GM23338 (cell line): Measurements from ENCODE around the gene HNRNPL. TPM values are rescaled to one million over a fixed set of nuclear protein-coding genes. Genes with fewer than 3 reads are reported as not detected.

Experiments used
- ATAC-seq: fragments of 200-7000 bp; cut with Tn5 transposase; 3 replicates; pipeline ENCODE4 v1.9.1; 2020
- DNase-seq: peaks from one replicate; pipeline ENCODE4 v3.0.0-alpha.2; 2015; ENCODE audit warnings: low spot score
- H2AFZ ChIP-seq: fragments of 200-600 bp; sonication (generic); 2 replicates; pipeline ENCODE4 v1.8.0; 2016; ENCODE audit warnings: antibody characterized with exemption, mild to moderate bottlenecking, moderate library complexity
- H3F3A ChIP-seq: fragments of 200-600 bp; sonication (generic); replicated peaks from 2 replicates; pipeline ENCODE4 v1.8.0; 2017; ENCODE audit warnings: antibody characterized with exemption, mixed run types, low read depth
- H3K27ac ChIP-seq: fragments of 200-600 bp; sonication (generic); 2 replicates; pipeline ENCODE4 v1.6.1; 2016; ENCODE audit warnings: low read depth
- H3K27me3 ChIP-seq: fragments of 200-600 bp; sonication (generic); 2 replicates; pipeline ENCODE4 v1.8.0; 2016; ENCODE audit warnings: mild to moderate bottlenecking, mixed run types, moderate library complexity; ENCODE audit not compliant: insufficient read depth
- H3K36me3 ChIP-seq: fragments of 200-600 bp; sonication (generic); 2 replicates; pipeline ENCODE4 v1.8.0; 2016; ENCODE audit warnings: mild to moderate bottlenecking; ENCODE audit not compliant: insufficient read depth
- H3K4me1 ChIP-seq: fragments of 200-600 bp; sonication (generic); 2 replicates; pipeline ENCODE4 v1.8.0; 2016; ENCODE audit warnings: mild to moderate bottlenecking, moderate library complexity; ENCODE audit not compliant: insufficient read depth
- H3K4me2 ChIP-seq: fragments of 200-600 bp; sonication (generic); 2 replicates; pipeline ENCODE4 v1.7.1; 2017; ENCODE audit warnings: mixed run types
- H3K4me3 ChIP-seq: fragments of 200-600 bp; sonication (generic); 2 replicates; pipeline ENCODE4 v1.6.1; 2016; ENCODE audit warnings: mixed run types
- H3K79me2 ChIP-seq: fragments of 200-600 bp; sonication (generic); replicated peaks from 2 replicates; pipeline ENCODE4 v1.8.0; 2017; ENCODE audit warnings: mild to moderate bottlenecking; ENCODE audit not compliant: insufficient read depth
- H3K9me2 ChIP-seq: fragments of 200-600 bp; sonication (generic); 2 replicates; pipeline ENCODE4 v1.8.0; 2017; ENCODE audit not compliant: insufficient read depth
- H4K20me1 ChIP-seq: fragments of 200-600 bp; sonication (generic); replicated peaks from 2 replicates; pipeline ENCODE4 v1.8.0; 2017; ENCODE audit warnings: mild to moderate bottlenecking; ENCODE audit not compliant: insufficient read depth
- H3K27ac Mint-ChIP-seq: 2 replicates; pipeline ENCODE4 v1.8.0; 2020; ENCODE audit warnings: inconsistent platforms, mild to moderate bottlenecking, moderate library complexity, mixed read lengths
- H3K27me3 Mint-ChIP-seq: 3 replicates; pipeline ENCODE4 v1.8.0; 2022; ENCODE audit warnings: low read depth, mild to moderate bottlenecking, moderate library complexity, mixed read lengths, inconsistent platforms; ENCODE audit not compliant: insufficient read depth, poor library complexity
- H3K36me3 Mint-ChIP-seq: 3 replicates; pipeline ENCODE4 v1.8.0; 2021; ENCODE audit warnings: low read depth, mild to moderate bottlenecking, inconsistent platforms, moderate library complexity, mixed read lengths
- H3K4me1 Mint-ChIP-seq: 3 replicates; pipeline ENCODE4 v1.8.0; 2020; ENCODE audit warnings: mild to moderate bottlenecking, inconsistent platforms, mixed read lengths
- H3K4me3 Mint-ChIP-seq: 3 replicates; pipeline ENCODE4 v1.8.0; 2021; ENCODE audit warnings: moderate library complexity, mild to moderate bottlenecking, inconsistent platforms, mixed read lengths
- H3K9me3 Mint-ChIP-seq: 3 replicates; pipeline ENCODE4 v1.8.0; 2020; ENCODE audit warnings: moderate library complexity, mild to moderate bottlenecking, inconsistent platforms, mixed read lengths
- CREB1 ChIP-seq: fragments of 250-450 bp; sonication (Bioruptor Pico); IDR thresholded peaks from 2 replicates; pipeline ENCODE4 v1.5.0; 2020; ENCODE audit warnings: low read depth, mild to moderate bottlenecking, moderate library complexity
- EZH2 ChIP-seq: fragments of 200-600 bp; sonication (generic); IDR thresholded peaks from one replicate; pipeline ENCODE4 v1.8.0; 2017; ENCODE audit warnings: antibody characterized with exemption, mild to moderate bottlenecking, low read depth; ENCODE audit not compliant: unreplicated experiment
- JUNB ChIP-seq: IDR thresholded peaks from one replicate; pipeline ENCODE4 v1.6.1; 2016; ENCODE audit warnings: antibody characterized with exemption; ENCODE audit not compliant: unreplicated experiment
- NANOG ChIP-seq: IDR thresholded peaks from 2 replicates; pipeline ENCODE4 v1.6.1; 2016; ENCODE audit warnings: antibody characterized with exemption, borderline replicate concordance
- POLR2AphosphoS5 ChIP-seq: IDR thresholded peaks from 2 replicates; pipeline ENCODE4 v1.6.1; 2016; ENCODE audit warnings: antibody characterized with exemption, low read depth
- ZNF114 ChIP-seq: fragments of 250-450 bp; sonication (Bioruptor Pico); IDR thresholded peaks from 2 replicates; pipeline ENCODE4 v1.5.0; 2020; ENCODE audit warnings: mild to moderate bottlenecking, moderate library complexity
- ZNF331 ChIP-seq: fragments of 250-450 bp; sonication (Bioruptor Pico); IDR thresholded peaks from 2 replicates; pipeline ENCODE4 v1.5.0; 2020; ENCODE audit warnings: low read depth, mild to moderate bottlenecking, moderate library complexity
- polyA plus RNA-seq: library from polyadenylated mRNA; unstranded; fragments of >200 nt; fragmentation: Nextera tagmentation; extraction: Ambion mirVana; gene quantifications from 2 replicates; pipeline ENCODE4 v1.2.1, GENCODE V29; 2016
- total RNA-seq: library from RNA; depleted of rRNA; stranded (reverse); fragments of >200 nt; shearing (Covaris generic); gene quantifications from 2 replicates; pipeline ENCODE4 v1.2.3, GENCODE V29; 2014
- TF ChIP-seq, protein P1 (sequence below): fragments of 250-450 bp; sonication (Bioruptor Pico); IDR thresholded peaks from 2 replicates; pipeline ENCODE4 v1.5.0; 2020; ENCODE audit warnings: mild to moderate bottlenecking, moderate library complexity

HNRNPL gene
- total and polyA plus RNA-seq, 2 experiments from 2014 or later: 580 to 664 TPM

DNA sequence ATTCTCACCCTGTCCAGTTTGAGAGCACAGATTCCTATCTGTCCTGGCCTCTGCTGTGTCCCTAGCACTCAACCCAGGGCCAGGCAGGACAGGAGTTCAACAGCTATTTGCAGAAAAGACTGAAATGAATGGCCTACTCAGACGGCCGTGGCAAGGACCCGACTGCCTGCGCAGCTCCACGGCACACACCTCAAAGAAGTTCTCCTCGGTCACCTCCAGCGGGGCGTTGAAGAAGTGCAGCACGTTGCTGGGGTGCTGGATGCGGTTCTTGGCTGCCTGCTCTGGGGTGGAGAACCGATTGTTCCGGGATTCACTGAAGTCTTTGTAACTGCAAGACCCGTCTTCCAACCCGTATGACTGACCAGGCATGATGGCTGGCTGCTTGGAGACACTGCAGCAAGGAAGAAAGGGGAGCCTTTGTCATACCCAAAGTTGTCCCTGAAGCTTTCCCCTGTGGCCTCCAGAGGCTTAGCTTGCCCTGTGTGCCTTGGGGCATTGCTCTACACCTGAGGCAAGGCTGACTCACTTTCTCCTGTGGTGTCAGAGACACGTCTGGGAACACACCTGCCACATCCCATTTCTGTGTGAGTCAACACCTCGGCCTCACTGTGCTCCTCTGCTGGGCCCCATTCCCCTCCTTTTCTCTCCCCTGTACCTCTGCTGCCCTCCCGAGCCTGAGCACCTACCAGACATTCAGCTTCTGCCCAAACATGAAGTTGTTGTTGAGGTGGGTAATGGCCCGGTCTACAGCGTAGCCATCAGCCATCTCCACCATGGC is 11.4 kb downstream of the HNRNPL start:
- peaks cover 25% of the 10 kb centered on the region for H3K79me2 ChIP-seq
- H3K36me3 ChIP-seq: peaks cover 67% of the 10 kb centered on the region
- no peaks in the 10 kb centered on the region for H3K27me3 ChIP-seq
- H3F3A ChIP-seq: peaks cover 82% of the 10 kb centered on the region
- no peaks in the 10 kb centered on the region for H3K9me2 ChIP-seq
- peaks cover 34% of the 10 kb centered on the region for H4K20me1 ChIP-seq
- DNase-seq (no peak), ATAC-seq (no peak)
- peak; percentile 31; the same call in 1 of the 2 replicates for TF ChIP-seq POLR2AphosphoS5
- no peak for TF ChIP-seq JUNB
- no peak overlapping the region for H3K4me2 ChIP-seq
- H3K36me3 Mint-ChIP-seq: peaks cover 89% of the 10 kb centered on the region
- H3K4me3 ChIP-seq: no peak overlapping the region
- H3K4me1 Mint-ChIP-seq: no peaks in the 10 kb centered on the region; the same call in 2 of the 3 replicates
- 0 out of 2 replicates have a peak overlapping the region, but pooled peaks have one; percentile 55 for H3K27ac ChIP-seq
- peak overlapping the region; percentile 61; the same call in 1 of the 2 replicates for H3K27ac Mint-ChIP-seq
- H2AFZ ChIP-seq: no peak overlapping the region
- no peak overlapping the region for H3K4me3 Mint-ChIP-seq
- H3K9me3 Mint-ChIP-seq: no peaks in the 10 kb centered on the region
- H3K27me3 Mint-ChIP-seq: peaks cover 17% of the 10 kb centered on the region
- H3K4me1 ChIP-seq: no peaks in the 10 kb centered on the region

DNA sequence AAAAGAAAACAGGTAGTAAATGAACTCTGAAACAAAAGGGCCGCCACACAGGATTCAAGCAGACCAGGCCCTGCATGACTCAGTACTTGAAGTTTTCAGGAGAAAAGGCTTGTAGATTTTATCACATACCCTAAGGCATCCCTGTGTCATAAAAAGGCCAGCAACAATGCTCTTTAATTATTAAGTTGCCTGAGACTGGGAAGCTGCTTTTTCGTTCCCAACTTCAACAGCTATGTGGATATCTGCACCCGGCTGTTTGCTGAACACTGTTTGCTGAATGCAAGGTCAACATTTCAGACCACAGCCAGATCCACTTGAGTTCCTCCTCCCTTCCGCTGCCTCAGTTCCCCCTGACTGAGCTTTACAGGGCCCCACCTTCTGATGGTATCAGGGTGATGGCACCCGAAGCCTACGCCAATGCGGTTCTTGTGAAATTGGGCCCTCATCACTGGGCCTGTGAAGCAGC is 12.1 kb downstream of the HNRNPL start:
- peaks cover 20% of the 10 kb centered on the region for H3K27me3 Mint-ChIP-seq
- H3K9me3 Mint-ChIP-seq: no peaks in the 10 kb centered on the region
- no peak overlapping the region for H3K27ac Mint-ChIP-seq
- TF ChIP-seq NANOG: no peak
- no peak for TF ChIP-seq JUNB
- no peak for TF ChIP-seq ZNF331 (CRISPR knock-in tag)
- no peak for TF ChIP-seq EZH2
- H2AFZ ChIP-seq: no peak overlapping the region
- no peak overlapping the region for H3K4me2 ChIP-seq
- peaks cover 85% of the 10 kb centered on the region for H3F3A ChIP-seq
- peaks cover 82% of the 10 kb centered on the region for H3K36me3 Mint-ChIP-seq
- peaks cover 60% of the 10 kb centered on the region for H3K36me3 ChIP-seq
- no peak overlapping the region for H3K4me3 ChIP-seq
- H3K4me1 Mint-ChIP-seq: no peaks in the 10 kb centered on the region; the same call in 2 of the 3 replicates
- H3K27me3 ChIP-seq: no peaks in the 10 kb centered on the region
- peaks cover 3% of the 10 kb centered on the region; the same call in 1 of the 2 replicates for H3K4me1 ChIP-seq
- H3K27ac ChIP-seq: no peak overlapping the region
- peaks cover 31% of the 10 kb centered on the region for H4K20me1 ChIP-seq
- peaks cover 19% of the 10 kb centered on the region for H3K79me2 ChIP-seq
- DNase-seq (no peak), ATAC-seq (no peak)
- H3K4me3 Mint-ChIP-seq: no peak overlapping the region
- H3K9me2 ChIP-seq: no peaks in the 10 kb centered on the region

DNA sequence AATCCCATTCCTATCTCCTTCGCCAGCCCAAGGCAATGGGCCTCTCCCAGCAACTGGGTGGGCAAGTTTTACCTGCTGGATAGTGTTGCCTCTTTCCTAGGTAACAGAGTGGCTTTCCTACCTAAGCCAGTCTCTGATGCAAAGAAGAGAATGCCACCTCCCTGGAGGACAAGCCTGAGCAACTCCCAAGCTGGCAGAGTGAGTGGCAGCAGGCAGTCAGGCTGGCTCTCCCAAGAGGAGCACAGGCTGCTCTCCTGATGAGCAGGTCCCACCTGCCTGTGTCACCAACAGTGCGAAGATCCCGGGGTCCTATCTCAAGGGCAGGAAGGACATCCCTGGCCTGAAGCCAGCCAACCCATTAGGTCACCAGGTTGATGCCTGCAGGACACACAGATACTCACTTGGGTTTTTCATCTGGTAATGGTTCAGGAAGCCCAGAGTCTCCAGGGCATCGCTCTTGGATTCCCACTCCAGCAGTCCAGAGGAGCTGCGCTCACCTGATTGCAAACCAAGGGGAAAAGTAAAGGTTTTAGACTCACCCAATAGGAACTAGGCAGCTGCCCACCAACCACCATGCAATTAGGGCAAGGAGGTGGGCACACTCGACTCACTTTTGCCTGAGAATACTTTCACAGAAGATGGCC is 12.7 kb downstream of the HNRNPL start:
- Histone ChIP-seq H3K4me1 (peaks cover 9% of the 10 kb centered on the region), H3K27me3 (no peaks in the 10 kb centered on the region), H3K36me3 (peaks cover 54% of the 10 kb centered on the region), H2AFZ (no peak overlapping the region), H3F3A (peaks cover 86% of the 10 kb centered on the region), H4K20me1 (peaks cover 31% of the 10 kb centered on the region), H3K9me2 (no peaks in the 10 kb centered on the region), H3K4me3 (no peak overlapping the region), H3K27ac (0 out of 2 replicates have a peak overlapping the region, but pooled peaks have one; percentile 80), H3K4me2 (no peak overlapping the region), H3K79me2 (peaks cover 13% of the 10 kb centered on the region)
- Mint-ChIP-seq H3K27ac (no peak overlapping the region; the same call in 1 of the 2 replicates), H3K27me3 (peaks cover 20% of the 10 kb centered on the region), H3K36me3 (peaks cover 76% of the 10 kb centered on the region), H3K4me3 (no peak overlapping the region), H3K4me1 (peaks cover 4% of the 10 kb centered on the region), H3K9me3 (no peaks in the 10 kb centered on the region)
- ATAC-seq (no peak), DNase-seq (no peak)
- TF ChIP-seq ZNF114 (CRISPR knock-in tag): no peak
- TF ChIP-seq, protein P1, sequence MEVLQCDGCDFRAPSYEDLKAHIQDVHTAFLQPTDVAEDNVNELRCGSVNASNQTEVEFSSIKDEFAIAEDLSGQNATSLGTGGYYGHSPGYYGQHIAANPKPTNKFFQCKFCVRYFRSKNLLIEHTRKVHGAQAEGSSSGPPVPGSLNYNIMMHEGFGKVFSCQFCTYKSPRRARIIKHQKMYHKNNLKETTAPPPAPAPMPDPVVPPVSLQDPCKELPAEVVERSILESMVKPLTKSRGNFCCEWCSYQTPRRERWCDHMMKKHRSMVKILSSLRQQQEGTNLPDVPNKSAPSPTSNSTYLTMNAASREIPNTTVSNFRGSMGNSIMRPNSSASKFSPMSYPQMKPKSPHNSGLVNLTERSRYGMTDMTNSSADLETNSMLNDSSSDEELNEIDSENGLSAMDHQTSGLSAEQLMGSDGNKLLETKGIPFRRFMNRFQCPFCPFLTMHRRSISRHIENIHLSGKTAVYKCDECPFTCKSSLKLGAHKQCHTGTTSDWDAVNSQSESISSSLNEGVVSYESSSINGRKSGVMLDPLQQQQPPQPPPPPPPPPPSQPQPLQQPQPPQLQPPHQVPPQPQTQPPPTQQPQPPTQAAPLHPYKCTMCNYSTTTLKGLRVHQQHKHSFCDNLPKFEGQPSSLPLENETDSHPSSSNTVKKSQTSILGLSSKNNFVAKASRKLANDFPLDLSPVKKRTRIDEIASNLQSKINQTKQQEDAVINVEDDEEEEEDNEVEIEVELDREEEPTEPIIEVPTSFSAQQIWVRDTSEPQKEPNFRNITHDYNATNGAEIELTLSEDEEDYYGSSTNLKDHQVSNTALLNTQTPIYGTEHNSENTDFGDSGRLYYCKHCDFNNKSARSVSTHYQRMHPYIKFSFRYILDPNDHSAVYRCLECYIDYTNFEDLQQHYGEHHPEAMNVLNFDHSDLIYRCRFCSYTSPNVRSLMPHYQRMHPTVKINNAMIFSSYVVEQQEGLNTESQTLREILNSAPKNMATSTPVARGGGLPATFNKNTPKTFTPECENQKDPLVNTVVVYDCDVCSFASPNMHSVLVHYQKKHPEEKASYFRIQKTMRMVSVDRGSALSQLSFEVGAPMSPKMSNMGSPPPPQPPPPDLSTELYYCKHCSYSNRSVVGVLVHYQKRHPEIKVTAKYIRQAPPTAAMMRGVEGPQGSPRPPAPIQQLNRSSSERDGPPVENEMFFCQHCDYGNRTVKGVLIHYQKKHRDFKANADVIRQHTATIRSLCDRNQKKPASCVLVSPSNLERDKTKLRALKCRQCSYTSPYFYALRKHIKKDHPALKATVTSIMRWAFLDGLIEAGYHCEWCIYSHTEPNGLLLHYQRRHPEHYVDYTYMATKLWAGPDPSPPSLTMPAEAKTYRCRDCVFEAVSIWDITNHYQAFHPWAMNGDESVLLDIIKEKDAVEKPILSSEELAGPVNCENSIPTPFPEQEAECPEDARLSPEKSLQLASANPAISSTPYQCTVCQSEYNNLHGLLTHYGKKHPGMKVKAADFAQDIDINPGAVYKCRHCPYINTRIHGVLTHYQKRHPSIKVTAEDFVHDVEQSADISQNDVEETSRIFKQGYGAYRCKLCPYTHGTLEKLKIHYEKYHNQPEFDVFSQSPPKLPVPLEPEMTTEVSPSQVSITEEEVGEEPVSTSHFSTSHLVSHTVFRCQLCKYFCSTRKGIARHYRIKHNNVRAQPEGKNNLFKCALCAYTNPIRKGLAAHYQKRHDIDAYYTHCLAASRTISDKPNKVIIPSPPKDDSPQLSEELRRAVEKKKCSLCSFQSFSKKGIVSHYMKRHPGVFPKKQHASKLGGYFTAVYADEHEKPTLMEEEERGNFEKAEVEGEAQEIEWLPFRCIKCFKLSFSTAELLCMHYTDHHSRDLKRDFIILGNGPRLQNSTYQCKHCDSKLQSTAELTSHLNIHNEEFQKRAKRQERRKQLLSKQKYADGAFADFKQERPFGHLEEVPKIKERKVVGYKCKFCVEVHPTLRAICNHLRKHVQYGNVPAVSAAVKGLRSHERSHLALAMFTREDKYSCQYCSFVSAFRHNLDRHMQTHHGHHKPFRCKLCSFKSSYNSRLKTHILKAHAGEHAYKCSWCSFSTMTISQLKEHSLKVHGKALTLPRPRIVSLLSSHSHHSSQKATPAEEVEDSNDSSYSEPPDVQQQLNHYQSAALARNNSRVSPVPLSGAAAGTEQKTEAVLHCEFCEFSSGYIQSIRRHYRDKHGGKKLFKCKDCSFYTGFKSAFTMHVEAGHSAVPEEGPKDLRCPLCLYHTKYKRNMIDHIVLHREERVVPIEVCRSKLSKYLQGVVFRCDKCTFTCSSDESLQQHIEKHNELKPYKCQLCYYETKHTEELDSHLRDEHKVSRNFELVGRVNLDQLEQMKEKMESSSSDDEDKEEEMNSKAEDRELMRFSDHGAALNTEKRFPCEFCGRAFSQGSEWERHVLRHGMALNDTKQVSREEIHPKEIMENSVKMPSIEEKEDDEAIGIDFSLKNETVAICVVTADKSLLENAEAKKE (CRISPR knock-in tag): no peak
- TF ChIP-seq EZH2: no peak
- TF ChIP-seq CREB1 (CRISPR knock-in tag): no peak
- TF ChIP-seq ZNF331 (CRISPR knock-in tag): no peak
